ENCODE measurements around the gene ULK1.

ULK1 gene

GRCh38 chr12:131911851-131912477 is 17.5 kb downstream of the ULK1 start:
- DNase-seq (ENCODE audit: insufficient read length, low spot score) (no peak), FAIRE-seq (no peak)
- TF ChIP-seq, protein P1, sequence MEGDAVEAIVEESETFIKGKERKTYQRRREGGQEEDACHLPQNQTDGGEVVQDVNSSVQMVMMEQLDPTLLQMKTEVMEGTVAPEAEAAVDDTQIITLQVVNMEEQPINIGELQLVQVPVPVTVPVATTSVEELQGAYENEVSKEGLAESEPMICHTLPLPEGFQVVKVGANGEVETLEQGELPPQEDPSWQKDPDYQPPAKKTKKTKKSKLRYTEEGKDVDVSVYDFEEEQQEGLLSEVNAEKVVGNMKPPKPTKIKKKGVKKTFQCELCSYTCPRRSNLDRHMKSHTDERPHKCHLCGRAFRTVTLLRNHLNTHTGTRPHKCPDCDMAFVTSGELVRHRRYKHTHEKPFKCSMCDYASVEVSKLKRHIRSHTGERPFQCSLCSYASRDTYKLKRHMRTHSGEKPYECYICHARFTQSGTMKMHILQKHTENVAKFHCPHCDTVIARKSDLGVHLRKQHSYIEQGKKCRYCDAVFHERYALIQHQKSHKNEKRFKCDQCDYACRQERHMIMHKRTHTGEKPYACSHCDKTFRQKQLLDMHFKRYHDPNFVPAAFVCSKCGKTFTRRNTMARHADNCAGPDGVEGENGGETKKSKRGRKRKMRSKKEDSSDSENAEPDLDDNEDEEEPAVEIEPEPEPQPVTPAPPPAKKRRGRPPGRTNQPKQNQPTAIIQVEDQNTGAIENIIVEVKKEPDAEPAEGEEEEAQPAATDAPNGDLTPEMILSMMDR (IDR thresholded peaks at IDR 0.05; ENCODE audit: insufficient read depth, missing control alignments) = no peak

- DNase-seq (ENCODE audit: insufficient read length, low spot score) (no peak), FAIRE-seq (no peak)
- TF ChIP-seq, protein P1 (IDR thresholded peaks at IDR 0.05; ENCODE audit: insufficient read depth, missing control alignments) = no peak
Observed at GRCh38 chr12:131912518-131913274, 18.3 kb downstream of the ULK1 start.

DNA sequence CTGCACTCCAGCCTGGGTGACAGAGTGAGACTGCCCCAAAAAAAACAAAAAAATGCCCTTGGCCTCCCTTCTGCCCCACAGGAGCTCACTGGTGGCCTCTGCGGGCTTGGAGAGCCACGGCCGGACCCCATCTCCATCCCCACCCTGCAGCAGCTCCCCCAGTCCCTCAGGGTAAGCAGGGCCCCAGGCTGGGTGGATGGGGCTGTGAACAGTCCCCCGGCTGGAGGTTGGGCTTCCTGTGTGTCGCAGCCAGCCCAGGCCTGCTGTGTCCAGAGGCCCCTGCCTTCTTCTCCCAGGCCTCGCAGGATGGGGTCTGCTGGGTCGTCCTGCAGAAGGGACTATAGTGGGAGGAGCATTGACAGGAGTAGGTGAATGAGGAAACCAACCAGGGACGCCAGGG is 19.2 kb downstream of the ULK1 start:
- FAIRE-seq (no peak), DNase-seq (ENCODE audit: insufficient read length, low spot score) (no peak)
- TF ChIP-seq, protein P1 (IDR thresholded peaks at IDR 0.05; ENCODE audit: insufficient read depth, missing control alignments) = no peak

GRCh38 chr12:131914179-131914702 is 19.8 kb downstream of the ULK1 start:
- no peak for DNase-seq (ENCODE audit: insufficient read length, low spot score)
- TF ChIP-seq, protein P1 (IDR thresholded peaks at IDR 0.05; ENCODE audit: insufficient read depth, missing control alignments) = no peak
- no peak for FAIRE-seq

DNA sequence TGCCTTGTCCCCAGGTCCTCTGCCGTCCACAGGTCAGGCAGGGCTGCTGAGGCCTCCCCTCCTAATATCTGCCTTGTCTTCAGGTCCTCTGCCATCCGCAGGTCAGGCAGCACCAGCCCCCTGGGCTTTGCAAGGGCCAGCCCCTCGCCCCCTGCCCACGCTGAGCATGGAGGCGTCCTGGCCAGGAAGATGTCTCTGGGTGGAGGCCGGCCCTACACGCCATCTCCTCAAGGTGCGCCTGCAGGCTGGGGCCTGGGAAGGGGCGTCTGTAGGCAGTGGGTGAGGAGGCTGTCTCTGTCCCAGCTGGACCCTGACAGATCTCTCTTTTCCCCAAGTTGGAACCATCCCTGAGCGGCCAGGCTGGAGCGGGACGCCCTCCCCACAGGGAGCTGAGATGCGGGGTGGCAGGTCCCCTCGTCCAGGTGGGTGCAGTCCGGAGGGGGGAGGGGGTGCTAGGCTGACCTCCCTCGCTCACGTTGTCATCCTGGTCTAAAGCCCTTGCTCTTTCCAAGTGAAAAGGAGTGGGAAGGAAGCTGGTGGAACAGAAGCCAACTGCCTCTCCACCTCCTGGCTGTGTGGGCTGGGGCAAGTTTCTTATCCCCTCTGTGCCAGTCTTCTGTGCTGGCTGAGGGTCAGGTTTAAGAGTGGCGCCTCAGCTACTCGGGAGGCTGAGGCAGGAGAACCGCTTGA is 20.7 kb downstream of the ULK1 start:
- FAIRE-seq (no peak), DNase-seq (ENCODE audit: insufficient read length, low spot score) (no peak)
- TF ChIP-seq, protein P1 (IDR thresholded peaks at IDR 0.05; ENCODE audit: insufficient read depth, missing control alignments) = no peak

DNA sequence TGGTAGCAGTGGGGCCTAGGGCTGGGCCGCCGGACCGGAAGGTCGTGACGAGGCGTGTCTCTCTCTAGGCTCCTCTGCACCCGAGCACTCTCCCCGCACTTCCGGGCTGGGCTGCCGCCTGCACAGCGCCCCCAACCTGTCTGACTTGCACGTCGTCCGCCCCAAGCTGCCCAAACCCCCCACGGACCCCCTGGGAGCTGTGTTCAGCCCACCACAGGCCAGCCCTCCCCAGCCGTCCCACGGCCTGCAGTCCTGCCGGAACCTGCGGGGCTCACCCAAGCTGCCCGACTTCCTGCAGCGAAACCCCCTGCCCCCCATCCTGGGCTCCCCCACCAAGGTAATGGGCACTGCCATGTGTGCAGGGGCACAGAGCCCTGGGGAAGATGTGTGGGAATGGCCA is 21.4 kb downstream of the ULK1 start:
- TF ChIP-seq, protein P1 (IDR thresholded peaks at IDR 0.05; ENCODE audit: insufficient read depth, missing control alignments) = no peak
- FAIRE-seq (no peak), DNase-seq (ENCODE audit: insufficient read length, low spot score) (no peak)

All from D721Med (cell line).